HG03196 (cell line): ENCODE measurements around the gene RASGEF1B.

Experiments
- ATAC-seq: cut with Tn5 transposase; IDR thresholded peaks from one replicate; pipeline ENCODE4 v1.9.1; 2021; ENCODE audit not compliant: unreplicated experiment

RASGEF1B gene

DNA sequence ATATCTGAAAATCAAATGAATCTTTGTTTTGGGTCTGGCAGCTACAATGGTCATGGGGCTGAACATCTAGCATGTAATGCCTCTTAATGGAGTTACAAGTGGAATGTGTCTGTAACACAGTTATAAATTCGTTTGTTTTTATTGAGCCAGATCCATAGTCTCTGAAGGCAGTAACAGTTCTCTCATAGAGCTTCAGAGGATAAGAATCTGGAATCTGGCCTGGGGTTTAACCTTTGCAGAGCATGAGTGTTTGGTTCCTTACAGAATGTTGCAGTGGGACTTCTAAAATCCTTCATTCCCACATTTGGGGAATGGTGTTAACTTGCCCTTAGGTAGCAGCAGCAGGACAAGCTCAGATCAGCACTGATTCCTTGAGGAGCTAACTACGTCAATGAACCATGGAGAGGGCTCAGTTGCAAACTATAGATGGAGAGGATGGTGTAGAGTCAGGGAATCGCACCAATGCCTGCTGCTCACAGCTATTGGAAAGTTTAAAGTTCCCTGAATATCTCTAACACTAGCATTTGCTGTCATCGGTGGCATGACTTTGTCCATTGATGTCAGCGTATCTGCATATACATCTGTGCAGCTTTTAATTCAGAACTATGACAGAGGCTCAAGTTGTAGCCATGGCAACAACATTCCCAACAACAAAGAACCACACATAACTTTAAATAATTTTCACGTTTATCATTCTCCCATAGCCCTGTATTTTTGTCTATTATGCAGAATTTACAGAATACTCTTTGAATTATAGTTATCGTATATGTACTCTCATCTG, 72.2 kb downstream of the RASGEF1B start:
- no peak for ATAC-seq

DNA sequence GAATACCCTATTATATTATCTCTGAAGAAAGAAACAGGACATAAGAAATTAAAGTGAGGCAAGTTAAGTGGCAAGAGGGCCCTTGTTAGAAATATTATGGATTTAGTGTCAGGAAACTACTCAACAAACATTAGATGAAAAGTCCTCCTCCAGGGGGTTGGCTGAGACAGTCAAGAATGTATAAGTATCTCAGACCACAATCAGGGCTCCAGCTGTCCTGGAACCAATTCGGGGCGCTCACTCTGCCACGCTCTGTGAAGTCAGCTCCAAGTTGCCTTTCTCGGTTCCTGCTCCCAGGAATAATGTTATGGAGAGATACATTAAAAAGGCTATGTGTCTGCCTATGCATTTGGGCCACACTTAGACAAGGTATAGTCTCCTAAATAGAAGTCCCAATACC, 73.3 kb downstream of the RASGEF1B start:
- no peak for ATAC-seq

DNA sequence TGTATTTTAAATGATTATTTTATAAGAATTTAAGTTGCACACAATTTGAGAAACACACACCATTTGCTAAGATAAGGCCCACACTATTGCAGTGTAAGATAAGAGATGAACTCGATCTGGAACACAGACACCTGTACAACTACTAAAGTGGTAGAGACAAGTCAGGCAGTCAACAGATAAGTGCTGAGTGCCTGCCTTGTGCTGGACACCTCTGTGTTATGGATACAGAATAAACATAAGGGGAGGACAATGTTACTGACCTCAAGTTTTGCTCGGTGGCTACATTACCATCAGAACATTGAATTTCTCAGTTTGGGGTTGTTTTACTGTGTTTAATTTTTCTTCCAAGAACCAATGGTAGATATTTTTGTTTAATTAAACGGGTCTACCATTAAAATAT, 74.1 kb downstream of the RASGEF1B start:
- ATAC-seq = no peak

DNA sequence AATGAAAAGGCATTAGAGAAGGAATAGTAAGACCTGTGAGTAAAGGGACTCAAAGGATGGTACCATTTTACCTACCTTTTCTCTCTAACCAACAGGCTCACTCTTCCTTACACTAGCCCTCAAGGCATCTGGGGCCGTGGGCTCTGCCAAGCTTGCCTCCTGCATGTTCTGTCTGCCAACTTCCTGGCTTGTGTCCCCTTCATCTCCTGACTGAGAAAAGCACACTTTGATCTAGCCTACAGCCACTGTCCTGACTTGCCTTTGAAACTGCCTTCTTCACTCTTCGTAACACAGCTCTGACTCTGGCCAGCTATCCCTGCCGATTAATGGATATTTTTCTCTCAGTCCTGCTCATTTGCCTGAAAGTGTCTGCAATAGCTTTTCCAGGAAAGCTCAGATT, 76.5 kb downstream of the RASGEF1B start:
- ATAC-seq = no peak

DNA sequence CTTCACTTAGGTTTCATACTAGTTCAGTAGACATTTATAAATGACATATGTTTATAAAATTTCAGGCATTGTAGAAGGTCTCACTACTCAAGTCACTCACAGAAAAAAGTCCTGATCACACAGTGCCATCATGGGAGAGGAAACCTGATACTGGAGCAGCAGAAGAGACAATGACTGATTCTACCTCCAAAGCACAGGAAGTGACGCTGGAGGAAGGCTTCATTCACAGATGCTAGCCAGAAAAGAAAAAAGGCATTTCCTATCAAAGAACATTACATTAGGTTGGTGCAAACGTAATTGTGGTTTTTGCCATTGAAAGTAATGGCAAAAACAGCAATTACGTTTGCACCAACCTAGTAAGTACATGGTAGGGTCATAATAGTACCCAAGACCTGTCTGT, 79.5 kb downstream of the RASGEF1B start:
- no peak for ATAC-seq

DNA sequence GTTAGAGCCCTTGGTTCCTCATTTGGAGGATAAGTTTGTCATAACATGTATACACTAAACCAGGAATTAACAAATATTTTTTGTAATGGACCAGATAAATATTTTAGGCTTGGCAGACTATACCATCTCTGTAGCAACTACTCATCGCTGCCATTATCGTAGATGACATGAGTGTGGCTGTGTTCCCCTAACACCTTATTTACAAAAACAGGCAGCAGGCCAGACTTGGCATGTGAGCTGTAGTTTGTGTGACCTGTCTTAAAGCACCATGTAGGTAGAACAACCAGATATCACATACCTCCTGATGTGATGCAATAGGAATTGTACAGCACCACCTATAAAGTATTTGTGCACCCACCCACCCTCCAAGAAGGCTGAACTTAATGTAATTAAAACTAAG, 82.0 kb downstream of the RASGEF1B start:
- ATAC-seq = no peak

DNA sequence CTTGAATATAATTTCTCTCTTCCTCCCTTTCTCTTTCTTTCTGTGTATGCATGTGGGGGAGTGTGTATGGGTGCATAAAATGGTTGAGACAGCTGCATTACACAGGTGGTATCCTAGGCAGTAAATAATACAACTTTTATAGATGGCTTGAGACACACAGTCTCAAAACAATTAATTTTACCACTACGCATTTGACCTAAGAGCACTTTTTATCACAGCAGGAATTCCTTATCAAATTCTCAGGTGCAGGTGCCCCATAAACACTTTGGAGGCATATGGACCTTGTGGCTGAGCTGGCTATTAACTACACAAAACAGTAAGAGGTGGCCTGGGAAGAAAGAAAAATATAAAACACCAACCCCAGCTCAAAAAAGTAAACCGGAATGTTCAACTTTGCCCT, 91.3 kb downstream of the RASGEF1B start:
- ATAC-seq = no peak

DNA sequence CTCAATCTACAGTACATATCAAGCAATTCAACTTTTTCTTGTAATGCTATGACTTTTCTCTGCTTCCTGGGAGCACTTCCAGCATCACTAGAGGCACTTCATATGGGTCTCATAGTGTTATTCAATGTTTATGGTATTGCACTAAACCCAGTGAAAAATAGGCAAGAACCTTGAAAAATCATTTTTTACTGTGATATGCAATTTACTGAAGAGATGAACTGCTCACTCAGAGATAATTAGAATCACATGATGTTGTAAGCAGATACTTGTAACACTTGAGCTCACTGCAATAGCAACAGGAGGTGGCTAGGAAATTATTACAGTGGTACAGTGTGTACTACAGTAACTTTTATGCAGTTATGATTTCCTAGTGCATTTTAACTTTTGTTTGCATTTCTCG, 93.3 kb downstream of the RASGEF1B start:
- ATAC-seq = no peak

DNA sequence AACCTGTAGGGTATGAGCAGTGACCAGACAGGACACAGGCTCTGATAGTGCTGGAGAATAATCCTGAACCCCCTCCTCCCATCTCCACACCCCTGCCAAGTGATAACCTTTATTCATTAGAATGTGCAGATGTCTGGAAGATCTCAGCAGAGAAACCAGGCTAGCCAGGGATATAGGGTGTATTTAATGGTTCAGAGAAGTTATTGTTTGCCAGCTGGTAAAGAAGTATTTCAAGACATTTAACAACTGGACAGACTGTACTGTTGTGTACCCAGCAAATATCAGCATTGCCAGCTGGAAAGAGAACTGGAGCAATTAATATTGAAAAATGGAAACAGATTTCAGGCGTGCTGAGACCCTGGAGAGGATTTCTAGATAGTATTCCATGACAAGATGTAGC, 94.5 kb downstream of the RASGEF1B start:
- no peak for ATAC-seq

DNA sequence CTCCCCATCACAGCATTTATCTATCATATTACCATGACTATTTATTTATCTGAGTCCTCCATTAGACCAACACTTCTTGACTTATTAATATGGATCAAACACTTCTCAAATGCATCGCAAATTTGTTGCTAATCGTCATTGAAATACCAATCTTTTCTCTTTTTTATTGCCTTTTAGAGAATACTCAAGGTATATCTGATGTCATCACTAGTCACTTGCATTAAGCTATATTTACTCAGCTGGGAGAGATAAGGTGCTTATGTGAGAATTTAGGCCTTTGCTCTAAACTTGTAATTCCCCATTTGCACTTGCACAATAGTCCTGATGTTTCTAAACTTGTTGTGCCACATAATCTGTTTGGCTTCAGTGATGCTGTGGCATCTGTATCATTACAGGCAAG, 95.0 kb downstream of the RASGEF1B start:
- ATAC-seq = no peak
